ENCODE measurements around the gene COL16A1.

DNA sequence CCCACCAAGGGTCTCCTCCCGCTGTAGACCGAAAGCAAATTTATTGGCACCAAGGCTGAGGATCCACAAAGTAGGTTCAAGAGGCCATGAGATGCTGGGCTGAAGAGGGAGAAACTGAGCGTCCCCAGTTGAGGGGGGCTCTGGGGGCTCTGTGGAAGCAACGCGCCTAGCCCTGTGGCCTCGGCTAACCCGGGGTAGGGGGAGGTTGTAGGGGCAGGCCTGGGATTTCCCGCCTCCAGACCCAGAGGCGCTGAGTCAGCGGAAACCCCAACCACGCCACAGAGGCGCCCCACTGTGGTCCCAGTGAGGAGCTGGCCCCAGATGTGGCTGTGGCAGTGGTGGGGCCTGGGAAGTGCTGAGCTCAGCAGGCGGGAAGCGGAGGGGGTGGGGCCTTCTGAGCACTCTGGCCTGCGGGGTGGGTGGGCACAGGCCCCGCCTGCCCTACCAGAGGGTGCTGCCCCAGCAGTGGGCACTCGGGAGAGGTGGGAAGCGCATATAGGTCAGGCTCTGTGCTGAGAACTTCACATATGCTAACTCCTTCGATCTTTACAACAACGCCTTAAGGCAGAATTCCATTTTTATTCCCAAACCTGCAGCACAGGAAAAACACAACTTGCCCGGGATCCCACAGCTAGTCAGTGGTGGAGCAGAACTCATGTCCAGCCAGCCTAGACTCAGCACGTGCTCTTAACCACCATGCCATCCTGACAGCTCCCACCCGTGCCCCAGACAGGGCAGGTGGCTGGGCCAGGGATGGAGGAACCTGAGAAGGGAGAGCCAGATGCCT, 1.5 kb upstream of the COL16A1 start:
- TF ChIP-seq ZNF260 (CRISPR knock-in tag; IDR thresholded peaks at IDR 0.05; ENCODE audit: borderline replicate concordance, low read depth), result no peak
- TF ChIP-seq, protein P1, sequence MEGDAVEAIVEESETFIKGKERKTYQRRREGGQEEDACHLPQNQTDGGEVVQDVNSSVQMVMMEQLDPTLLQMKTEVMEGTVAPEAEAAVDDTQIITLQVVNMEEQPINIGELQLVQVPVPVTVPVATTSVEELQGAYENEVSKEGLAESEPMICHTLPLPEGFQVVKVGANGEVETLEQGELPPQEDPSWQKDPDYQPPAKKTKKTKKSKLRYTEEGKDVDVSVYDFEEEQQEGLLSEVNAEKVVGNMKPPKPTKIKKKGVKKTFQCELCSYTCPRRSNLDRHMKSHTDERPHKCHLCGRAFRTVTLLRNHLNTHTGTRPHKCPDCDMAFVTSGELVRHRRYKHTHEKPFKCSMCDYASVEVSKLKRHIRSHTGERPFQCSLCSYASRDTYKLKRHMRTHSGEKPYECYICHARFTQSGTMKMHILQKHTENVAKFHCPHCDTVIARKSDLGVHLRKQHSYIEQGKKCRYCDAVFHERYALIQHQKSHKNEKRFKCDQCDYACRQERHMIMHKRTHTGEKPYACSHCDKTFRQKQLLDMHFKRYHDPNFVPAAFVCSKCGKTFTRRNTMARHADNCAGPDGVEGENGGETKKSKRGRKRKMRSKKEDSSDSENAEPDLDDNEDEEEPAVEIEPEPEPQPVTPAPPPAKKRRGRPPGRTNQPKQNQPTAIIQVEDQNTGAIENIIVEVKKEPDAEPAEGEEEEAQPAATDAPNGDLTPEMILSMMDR (CRISPR knock-in tag; IDR thresholded peaks at IDR 0.05), result peak; percentile 93
- no peak for TF ChIP-seq EP300 (IDR thresholded peaks at IDR 0.05; ENCODE audit: low read depth in 2 of 2, low read length in 2 of 2)
- no peak for TF ChIP-seq EP300 (CRISPR knock-in tag; IDR thresholded peaks at IDR 0.05; ENCODE audit: borderline replicate concordance)
- TF ChIP-seq SMYD3 (CRISPR knock-in tag; IDR thresholded peaks at IDR 0.05), result no peak
- TF ChIP-seq POLR2AphosphoS5 (IDR thresholded peaks at IDR 0.05; ENCODE audit: low read depth, low read length), result no peak
- TF ChIP-seq TBL1XR1 (IDR thresholded peaks at IDR 0.05; ENCODE audit: borderline replicate concordance, low read length, partially characterized antibody), result no peak
- TF ChIP-seq SETDB1 (CRISPR knock-in tag; IDR thresholded peaks at IDR 0.05; ENCODE audit: borderline replicate concordance), result no peak
- TF ChIP-seq HNRNPK (IDR thresholded peaks at IDR 0.05; ENCODE audit: low read depth, low read length, poor library complexity, severe bottlenecking), result no peak
- TF ChIP-seq, protein P2, sequence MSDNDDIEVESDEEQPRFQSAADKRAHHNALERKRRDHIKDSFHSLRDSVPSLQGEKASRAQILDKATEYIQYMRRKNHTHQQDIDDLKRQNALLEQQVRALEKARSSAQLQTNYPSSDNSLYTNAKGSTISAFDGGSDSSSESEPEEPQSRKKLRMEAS (IDR thresholded peaks at IDR 0.05), result no peak
- TF ChIP-seq ZNF17 (CRISPR knock-in tag; IDR thresholded peaks at IDR 0.05), result no peak
- no peak for TF ChIP-seq IRF2 (CRISPR knock-in tag; IDR thresholded peaks at IDR 0.05)
- TF ChIP-seq, protein P3, sequence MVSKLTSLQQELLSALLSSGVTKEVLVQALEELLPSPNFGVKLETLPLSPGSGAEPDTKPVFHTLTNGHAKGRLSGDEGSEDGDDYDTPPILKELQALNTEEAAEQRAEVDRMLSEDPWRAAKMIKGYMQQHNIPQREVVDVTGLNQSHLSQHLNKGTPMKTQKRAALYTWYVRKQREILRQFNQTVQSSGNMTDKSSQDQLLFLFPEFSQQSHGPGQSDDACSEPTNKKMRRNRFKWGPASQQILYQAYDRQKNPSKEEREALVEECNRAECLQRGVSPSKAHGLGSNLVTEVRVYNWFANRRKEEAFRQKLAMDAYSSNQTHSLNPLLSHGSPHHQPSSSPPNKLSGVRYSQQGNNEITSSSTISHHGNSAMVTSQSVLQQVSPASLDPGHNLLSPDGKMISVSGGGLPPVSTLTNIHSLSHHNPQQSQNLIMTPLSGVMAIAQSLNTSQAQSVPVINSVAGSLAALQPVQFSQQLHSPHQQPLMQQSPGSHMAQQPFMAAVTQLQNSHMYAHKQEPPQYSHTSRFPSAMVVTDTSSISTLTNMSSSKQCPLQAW (CRISPR knock-in tag; IDR thresholded peaks at IDR 0.05), result no peak
- 0 out of 2 replicates have a peak, but pooled peaks have one; percentile 40 for TF ChIP-seq SP4 (CRISPR knock-in tag; IDR thresholded peaks at IDR 0.05)
- TF ChIP-seq, protein P4, sequence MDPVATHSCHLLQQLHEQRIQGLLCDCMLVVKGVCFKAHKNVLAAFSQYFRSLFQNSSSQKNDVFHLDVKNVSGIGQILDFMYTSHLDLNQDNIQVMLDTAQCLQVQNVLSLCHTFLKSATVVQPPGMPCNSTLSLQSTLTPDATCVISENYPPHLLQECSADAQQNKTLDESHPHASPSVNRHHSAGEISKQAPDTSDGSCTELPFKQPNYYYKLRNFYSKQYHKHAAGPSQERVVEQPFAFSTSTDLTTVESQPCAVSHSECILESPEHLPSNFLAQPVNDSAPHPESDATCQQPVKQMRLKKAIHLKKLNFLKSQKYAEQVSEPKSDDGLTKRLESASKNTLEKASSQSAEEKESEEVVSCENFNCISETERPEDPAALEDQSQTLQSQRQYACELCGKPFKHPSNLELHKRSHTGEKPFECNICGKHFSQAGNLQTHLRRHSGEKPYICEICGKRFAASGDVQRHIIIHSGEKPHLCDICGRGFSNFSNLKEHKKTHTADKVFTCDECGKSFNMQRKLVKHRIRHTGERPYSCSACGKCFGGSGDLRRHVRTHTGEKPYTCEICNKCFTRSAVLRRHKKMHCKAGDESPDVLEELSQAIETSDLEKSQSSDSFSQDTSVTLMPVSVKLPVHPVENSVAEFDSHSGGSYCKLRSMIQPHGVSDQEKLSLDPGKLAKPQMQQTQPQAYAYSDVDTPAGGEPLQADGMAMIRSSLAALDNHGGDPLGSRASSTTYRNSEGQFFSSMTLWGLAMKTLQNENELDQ (CRISPR knock-in tag; IDR thresholded peaks at IDR 0.05; ENCODE audit: borderline replicate concordance), result no peak
